HepG2 (cell line): ENCODE results near the gene DHX16. TPM values are rescaled to one million over a fixed set of nuclear protein-coding genes. Genes with fewer than 3 reads are reported as not detected.
A peak's percentile ranks its signal among the peaks of the same experiment; 100 is the strongest.

Experiments used
- ARNTL ChIP-seq: sonication (generic); formaldehyde crosslinking; IDR thresholded peaks from 2 replicates; pipeline ENCODE4 v1.4.0; 2020; ENCODE audit warnings: mild to moderate bottlenecking, missing genetic modification reagents
- ATF1 ChIP-seq: IDR thresholded peaks from 2 replicates; pipeline ENCODE4 v1.6.1; 2016; ENCODE audit warnings: mild to moderate bottlenecking, control low read depth
- FOXP4 ChIP-seq: sonication (generic); formaldehyde crosslinking; IDR thresholded peaks from 2 replicates; pipeline ENCODE4 v1.4.0; 2020; ENCODE audit warnings: missing genetic modification reagents
- KMT2B ChIP-seq: IDR thresholded peaks from 2 replicates; pipeline ENCODE4 v1.6.1; 2016; ENCODE audit warnings: missing genetic modification reagents, missing compliant biosample characterization
- NCOA1 ChIP-seq: sonication (generic); formaldehyde crosslinking; IDR thresholded peaks from 2 replicates; pipeline ENCODE4 v1.9.0; 2021; ENCODE audit warnings: missing genetic modification reagents
- NFKBIZ ChIP-seq: IDR thresholded peaks from 2 replicates; pipeline ENCODE4 v1.6.1; 2018; ENCODE audit warnings: missing genetic modification reagents, missing compliant biosample characterization
- NR1H2 ChIP-seq: sonication (generic); formaldehyde crosslinking; IDR thresholded peaks from 2 replicates; pipeline ENCODE4 v1.8.1; 2022; ENCODE audit warnings: low read depth, missing genetic modification reagents, borderline replicate concordance
- PAX8 ChIP-seq: sonication (generic); formaldehyde crosslinking; IDR thresholded peaks from 2 replicates; pipeline ENCODE4 v1.8.0; 2022; ENCODE audit warnings: mild to moderate bottlenecking, missing genetic modification reagents, borderline replicate concordance
- RFX5 ChIP-seq: IDR thresholded peaks from 2 replicates; pipeline ENCODE4 v1.6.1; 2011; ENCODE audit warnings: low read depth, low read length, improper control_type of control experiment
- RXRA ChIP-seq: sonication (generic); formaldehyde crosslinking; IDR thresholded peaks from 2 replicates; pipeline ENCODE4 v1.5.1; 2020; ENCODE audit warnings: missing genetic modification reagents
- STAG1 ChIP-seq: sonication (generic); formaldehyde crosslinking; IDR thresholded peaks from 2 replicates; pipeline ENCODE4 v1.4.0; 2020; ENCODE audit warnings: missing genetic modification reagents
- TIGD3 ChIP-seq: sonication (generic); formaldehyde crosslinking; IDR thresholded peaks from 2 replicates; pipeline ENCODE4 v1.5.1; 2020; ENCODE audit warnings: mild to moderate bottlenecking, missing genetic modification reagents, borderline replicate concordance
- TOE1 ChIP-seq: sonication (generic); formaldehyde crosslinking; IDR thresholded peaks from 2 replicates; pipeline ENCODE4 v1.4.0; 2020; ENCODE audit warnings: mild to moderate bottlenecking, missing genetic modification reagents
- ZBTB43 ChIP-seq: sonication (generic); formaldehyde crosslinking; conservative IDR thresholded peaks from 2 replicates; pipeline ENCODE4 v1.4.0; 2020; ENCODE audit warnings: missing genetic modification reagents
- ZNF180 ChIP-seq: sonication (generic); formaldehyde crosslinking; IDR thresholded peaks from 2 replicates; pipeline ENCODE4 v1.4.0; 2020; ENCODE audit warnings: low read depth, missing genetic modification reagents, borderline replicate concordance
- ZNF224 ChIP-seq: sonication (generic); formaldehyde crosslinking; IDR thresholded peaks from 2 replicates; pipeline ENCODE4 v1.5.0; 2020; ENCODE audit warnings: mild to moderate bottlenecking, missing genetic modification reagents
- ZNF251 ChIP-seq: sonication (generic); formaldehyde crosslinking; IDR thresholded peaks from 2 replicates; pipeline ENCODE4 v1.9.0; 2021; ENCODE audit warnings: mild to moderate bottlenecking, missing genetic modification reagents
- ZNF354B ChIP-seq: sonication (generic); formaldehyde crosslinking; IDR thresholded peaks from 2 replicates; pipeline ENCODE4 v1.8.0; 2022; ENCODE audit warnings: mild to moderate bottlenecking, missing genetic modification reagents
- ZNF598 ChIP-seq: sonication (generic); formaldehyde crosslinking; IDR thresholded peaks from 2 replicates; pipeline ENCODE4 v1.5.1; 2020; ENCODE audit warnings: mild to moderate bottlenecking, missing genetic modification reagents, borderline replicate concordance
- ZNF839 ChIP-seq: sonication (generic); formaldehyde crosslinking; IDR thresholded peaks from 2 replicates; pipeline ENCODE4 v1.4.0; 2020; ENCODE audit warnings: missing genetic modification reagents, mild to moderate bottlenecking, borderline replicate concordance
- ZXDC ChIP-seq: sonication (generic); formaldehyde crosslinking; IDR thresholded peaks from 2 replicates; pipeline ENCODE4 v1.5.0; 2020; ENCODE audit warnings: mild to moderate bottlenecking, missing genetic modification reagents
- polyA plus RNA-seq, 8 experiments: library from polyadenylated mRNA; depleted of rRNA in 3 of 8; stranded (reverse) in 7 of 8; unstranded in 1 of 8; fragments of >200 nt; fragmentation: Illumina TruSeq in 4 of 8; extraction: Trizol in 4 of 8; gene quantifications; 2 replicates each; pipeline versions ENCODE4 v1.2.1 to v1.2.3, GENCODE V29; 2011 to 2016; ENCODE audit warnings: low read depth in 4 of 8, missing spikeins in 1 of 8, mixed read lengths in 1 of 8; ENCODE audit not compliant: insufficient read depth in 1 of 8
- total RNA-seq, 5 experiments: library from RNA; depleted of rRNA; stranded (reverse); fragments of >200 nt; fragmentation: Illumina TruSeq; extraction: Trizol; gene quantifications; 2 replicates each; pipeline ENCODE4 v1.2.3, GENCODE V29; 2016; ENCODE audit warnings: low read depth in 1 of 5

DHX16 gene
- total and polyA plus RNA-seq, 2 of the 13 experiments (the other 11 are each of a cell fraction or from before 2014, with no cell fraction given): 57.0 to 58.5 TPM

- TF ChIP-seq ZXDC (CRISPR knock-in tag): peak; percentile 64; the same call in 1 of the 2 replicates
- peak; percentile 94 for TF ChIP-seq ZNF598 (CRISPR knock-in tag)
- TF ChIP-seq ZNF180 (CRISPR knock-in tag): no peak
- TF ChIP-seq NR1H2 (CRISPR knock-in tag): no peak; the same call in 1 of the 2 replicates
- TF ChIP-seq RFX5: peak; percentile 55; the same call in 1 of the 2 replicates
- peak; percentile 76 for TF ChIP-seq RXRA (CRISPR knock-in tag)
- peak; percentile 61; the same call in 1 of the 2 replicates for TF ChIP-seq NFKBIZ (CRISPR knock-in tag)
- TF ChIP-seq PAX8 (CRISPR knock-in tag): peak; percentile 96
- peak; percentile 71 for TF ChIP-seq FOXP4 (CRISPR knock-in tag)
- peak; percentile 99 for TF ChIP-seq ZNF839 (CRISPR knock-in tag)
- TF ChIP-seq ARNTL (CRISPR knock-in tag): peak; percentile 84
- TF ChIP-seq NCOA1 (CRISPR knock-in tag): 0 out of 2 replicates have a peak, but pooled peaks have one; percentile 87
- TF ChIP-seq ZBTB43 (CRISPR knock-in tag): peak; percentile 54; the same call in 1 of the 2 replicates
- peak; percentile 91 for TF ChIP-seq ATF1
- TF ChIP-seq TOE1: no peak
- TF ChIP-seq STAG1 (CRISPR knock-in tag): peak; percentile 59
- no peak; the same call in 1 of the 2 replicates for TF ChIP-seq TIGD3 (CRISPR knock-in tag)
- TF ChIP-seq ZNF224 (CRISPR knock-in tag): peak; percentile 92; the same call in 1 of the 2 replicates
- no peak for TF ChIP-seq ZNF251
- peak; percentile 86 for TF ChIP-seq KMT2B (CRISPR knock-in tag)
- TF ChIP-seq ZNF354B: no peak
Measured at GRCh38 chr6:30626484-30627366, 46.1 kb downstream of the DHX16 start, which contains the start of gene ATAT1 (continued).
